BJ (cell line): ENCODE measurements around the gene BRAT1. TPM values are rescaled to one million over a fixed set of nuclear protein-coding genes. Genes with fewer than 3 reads are reported as not detected.

ENCODE experiments used
- CTCF ChIA-PET: fragments of 350-600 bp; formaldehyde crosslinking; extraction: SDS; loops from one replicate; lab custom pipeline; 2021; ENCODE audit warnings: antibody characterized with exemption, inconsistent platforms; lab: Yijun Ruan, JAX
- POLR2A ChIA-PET: fragments of 300-600 bp; sonication (Branson Sonifier 250); formaldehyde crosslinking; extraction: SDS; loops from one replicate; lab custom pipeline; 2021; ENCODE audit warnings: antibody characterized with exemption; lab: Charles Lee
- DNase-seq: peaks from one replicate; pipeline ENCODE4 v3.0.0-alpha.2; 2011; ENCODE audit warnings: low read depth
- H3K27me3 ChIP-seq: 2 replicates; pipeline ENCODE4 v1.6.0; 2011; ENCODE audit warnings: low read length; ENCODE audit not compliant: control insufficient read depth, insufficient read depth
- H3K36me3 ChIP-seq: 2 replicates; pipeline ENCODE4 v1.5.1; 2011; ENCODE audit warnings: low read length; ENCODE audit not compliant: control insufficient read depth, insufficient read depth
- H3K4me3 ChIP-seq: 2 replicates; pipeline ENCODE4 v1.5.1; 2011; ENCODE audit warnings: low read depth, mild to moderate bottlenecking, control low read depth, low read length
- CTCF ChIP-seq: IDR thresholded peaks from 2 replicates; pipeline ENCODE4 v1.5.1; 2011; ENCODE audit warnings: low read depth, mild to moderate bottlenecking, control low read depth, inconsistent platforms, low read length, moderate library complexity; ENCODE audit not compliant: insufficient read depth
- polyA minus RNA-seq: library from RNA; depleted of rRNA, polyadenylated mRNA; stranded (reverse); fragments of >200 nt; gene quantifications from 2 replicates; pipeline ENCODE4 v1.2.3, GENCODE V29; 2011; rRNA and poly(A)+ RNA removed
- polyA plus RNA-seq: library from polyadenylated mRNA; depleted of rRNA; stranded (reverse); fragments of >200 nt; gene quantifications from 2 replicates; pipeline ENCODE4 v1.2.3, GENCODE V29; 2011; rRNA removed

Gene BRAT1
- polyA plus RNA-seq: 9.1 and 17.9 TPM in 2 replicates
- polyA minus RNA-seq: 7.7 and 8.5 TPM in 2 replicates

GRCh38 chr7:2555121-2556052 lies at the start of gene BRAT1:
TSS of gene BRAT1 (minus strand) at chr7:2555524. CDS start at chr7:2554431, 1,093 bp downstream.
- DNase-seq: peak; percentile 60
- ChIA-PET CTCF (interaction anchor here (0.7 to 1.7 kb wide), 7 partner anchors 15 to 104 kb away, joined by 3 to 5 read pairs (median 4); no protein-coding TSS in a partner anchor), POLR2A (interaction anchor here (0.6 kb wide), 1 partner anchor 26 kb away, joined by 4 read pairs; no protein-coding TSS in a partner anchor)
- peak within 1 kb of the TSS; percentile 85 for H3K4me3 ChIP-seq
- H3K27me3 ChIP-seq: no peaks in the 10 kb centered on the region
- TF ChIP-seq CTCF: peak; percentile 56
- peaks cover 2% of the 10 kb centered on the region; the same call in 1 of the 2 replicates for H3K36me3 ChIP-seq

- CTCF ChIA-PET: interaction anchor here (0.6 to 1.6 kb wide), 2 partner anchors 19 to 542 kb away, joined by 3 to 4 read pairs; no protein-coding TSS in a partner anchor
- Histone ChIP-seq H3K36me3 (peaks cover 3% of the 10 kb centered on the region), H3K27me3 (no peaks in the 10 kb centered on the region), H3K4me3 (no peak overlapping the region)
- POLR2A ChIA-PET: no interaction called here
- no peak for TF ChIP-seq CTCF
- DNase-seq: no peak
Measured at GRCh38 chr7:2604608-2605174, 49.4 kb upstream of the BRAT1 start.

DNA sequence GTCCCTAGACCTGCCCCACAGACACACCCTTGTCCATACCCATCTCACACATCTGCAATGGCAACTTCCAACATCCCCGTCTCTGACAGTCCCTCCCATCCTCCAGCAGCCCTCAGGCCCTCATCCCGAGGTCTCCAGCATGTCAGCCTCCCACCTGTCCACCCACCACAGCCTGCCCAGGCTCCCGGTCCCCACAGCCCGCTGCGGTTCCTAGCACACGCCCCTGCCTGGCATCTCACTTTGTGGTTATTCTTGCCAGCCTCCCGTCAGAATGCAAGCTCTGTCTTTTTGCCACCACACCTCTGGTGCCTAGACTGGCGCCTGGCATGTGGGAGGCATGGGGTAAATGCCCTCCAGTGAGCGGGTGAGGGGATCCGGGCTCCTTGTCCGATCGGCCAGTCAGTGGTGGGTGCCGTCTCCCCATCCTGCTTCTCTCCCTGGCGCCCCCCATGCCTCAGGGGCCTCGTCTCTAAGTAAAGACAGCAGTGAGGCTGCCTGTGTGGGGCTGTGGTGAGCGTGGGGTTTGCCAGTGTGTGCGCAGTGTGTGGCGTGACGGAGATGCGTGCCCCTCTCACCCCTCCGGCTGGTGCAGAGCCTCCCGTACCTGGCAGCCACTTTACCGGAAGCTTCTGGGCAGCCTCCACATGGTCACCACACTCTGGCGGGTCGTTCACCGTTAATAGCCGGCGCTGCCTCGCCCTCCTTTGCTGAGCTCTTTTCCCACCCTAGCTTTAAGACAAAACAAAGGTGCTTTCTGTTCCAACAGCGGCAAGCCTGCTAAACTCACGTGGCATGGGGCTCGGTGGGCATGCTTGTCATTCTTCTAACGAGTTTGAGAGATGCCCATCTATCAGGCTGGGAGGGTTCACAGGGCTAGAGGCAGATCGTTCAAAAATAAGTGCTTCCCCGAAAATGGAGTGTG lies 48.0 kb upstream of the BRAT1 start:
- H3K27me3 ChIP-seq: no peaks in the 10 kb centered on the region
- ChIA-PET CTCF (no interaction called here), POLR2A (no interaction called here)

GRCh38 chr7:2602406-2603043 lies 47.2 kb upstream of the BRAT1 start:
- no peak for DNase-seq
- TF ChIP-seq CTCF: no peak
- peaks cover 7% of the 10 kb centered on the region for H3K36me3 ChIP-seq
- H3K27me3 ChIP-seq: no peaks in the 10 kb centered on the region
- ChIA-PET POLR2A (no interaction called here), CTCF (interaction anchor here (0.9 kb wide), 1 partner anchor 78 kb away, joined by 3 read pairs; no protein-coding TSS in a partner anchor)
- H3K4me3 ChIP-seq: no peak overlapping the region

More for the DNA sequence above, 48.0 kb upstream of the BRAT1 start:
- TF ChIP-seq CTCF: no peak
- Histone ChIP-seq H3K4me3 (no peak overlapping the region), H3K36me3 (peaks cover 4% of the 10 kb centered on the region)
- no peak for DNase-seq
